ENCODE data around the gene KCNJ1.
A peak's percentile ranks its signal among the peaks of the same experiment; 100 is the strongest.

KCNJ1 gene

DNA sequence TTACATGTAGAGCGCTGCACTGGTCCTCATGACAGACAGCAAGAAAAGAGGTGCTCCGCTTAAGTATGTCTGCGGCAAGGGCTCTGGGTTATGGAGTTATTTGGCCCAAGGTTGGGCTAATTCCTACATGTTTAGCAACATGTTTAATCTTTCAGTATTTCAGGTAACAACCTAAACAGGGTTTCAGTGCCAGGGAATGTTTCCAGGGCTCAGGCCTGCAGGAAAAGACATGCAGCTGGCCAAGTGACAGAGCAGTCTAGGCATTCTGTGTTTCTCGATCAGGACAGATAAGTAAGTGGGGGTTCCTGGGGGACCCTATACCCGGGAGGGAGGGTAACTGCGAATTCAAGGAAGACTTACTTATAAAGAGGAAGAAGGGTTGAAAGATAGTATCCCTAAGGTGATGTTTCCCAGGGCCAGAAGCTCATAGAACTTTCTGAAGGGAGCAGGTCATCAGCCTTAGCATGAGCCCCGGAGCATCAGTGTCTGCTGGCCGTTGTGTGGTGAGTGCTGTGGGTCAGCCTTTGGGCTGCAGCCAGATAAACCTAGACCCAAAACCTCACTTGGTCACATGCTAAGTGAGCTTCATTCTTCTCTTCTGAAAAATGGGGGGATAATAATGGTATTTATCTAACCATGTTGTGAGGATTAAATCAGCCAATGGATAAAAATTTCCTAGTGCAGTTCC lies 42.5 kb upstream of the KCNJ1 start:
- Histone ChIP-seq H3K4me2 (peak overlapping the region; percentile 79; the same call in 1 of the 2 replicates), H3K4me3 (no peak overlapping the region), H3K27ac (no peak overlapping the region)

DNA sequence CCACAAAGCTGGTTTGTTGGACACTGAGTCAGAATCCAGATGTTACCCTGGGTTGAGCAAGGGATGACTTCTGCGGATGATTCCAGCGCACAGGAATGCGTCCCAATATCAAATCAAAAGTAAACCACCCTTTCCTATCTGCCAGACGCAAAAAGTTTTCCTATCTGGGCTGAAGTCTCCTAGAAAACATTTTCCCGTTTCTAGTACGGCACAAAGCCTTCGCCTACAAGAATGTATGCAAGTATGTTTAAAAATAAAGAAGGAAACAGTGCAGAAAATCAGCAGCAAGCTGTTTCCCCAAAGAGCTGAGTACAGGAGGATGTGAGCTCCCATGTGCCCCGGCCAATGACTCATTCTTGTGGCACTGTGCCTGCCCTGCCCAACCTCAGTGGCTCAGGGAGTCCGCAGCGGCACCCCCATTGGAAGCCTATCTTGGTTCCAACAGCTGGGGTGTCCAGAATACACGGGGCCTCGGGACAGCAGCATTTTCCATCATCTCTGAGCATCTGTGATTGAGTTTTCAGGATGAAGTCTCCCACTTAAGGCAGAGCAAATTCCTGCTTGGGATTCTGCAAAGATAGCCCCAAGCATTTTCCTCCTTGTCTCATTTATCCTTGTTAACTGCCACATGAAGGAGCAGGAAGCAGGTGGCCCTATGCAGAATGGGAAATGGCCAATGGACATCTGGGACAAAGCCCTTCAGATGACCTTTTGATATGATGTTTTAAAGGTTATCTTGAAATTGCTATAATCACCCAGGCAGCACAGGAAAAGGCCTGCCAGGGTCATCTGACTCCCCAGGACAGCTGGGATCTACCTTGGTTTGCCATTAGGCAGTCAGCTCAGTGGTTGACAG lies 41.5 kb upstream of the KCNJ1 start:
- TF ChIP-seq Cebpa-rat (IDR thresholded peaks at IDR 0.05) = no peak
- H3K9ac ChIP-seq = no peak overlapping the region
- peaks cover 10% of the 10 kb centered on the region; the same call in 1 of the 2 replicates for H3K9me3 ChIP-seq
- H3K4me1 ChIP-seq = peaks cover 58% of the 10 kb centered on the region
- H3K27me3 ChIP-seq = no peaks in the 10 kb centered on the region
- no peak overlapping the region for H3K4me3 ChIP-seq
- no peaks in the 10 kb centered on the region for H3K36me3 ChIP-seq
- no peak overlapping the region for H3K27ac ChIP-seq
- no peaks in the 10 kb centered on the region for H4K20me1 ChIP-seq
- H3K4me2 ChIP-seq = peak overlapping the region; percentile 79

More for the DNA sequence above, 42.5 kb upstream of the KCNJ1 start:
- Histone ChIP-seq H3K9me3 (peaks cover 10% of the 10 kb centered on the region; the same call in 1 of the 2 replicates), H3K4me1 (peaks cover 48% of the 10 kb centered on the region), H4K20me1 (no peaks in the 10 kb centered on the region), H3K27me3 (no peaks in the 10 kb centered on the region), H3K36me3 (no peaks in the 10 kb centered on the region), H3K9ac (no peak overlapping the region)
- TF ChIP-seq Cebpa-rat (IDR thresholded peaks at IDR 0.05) = no peak

DNA sequence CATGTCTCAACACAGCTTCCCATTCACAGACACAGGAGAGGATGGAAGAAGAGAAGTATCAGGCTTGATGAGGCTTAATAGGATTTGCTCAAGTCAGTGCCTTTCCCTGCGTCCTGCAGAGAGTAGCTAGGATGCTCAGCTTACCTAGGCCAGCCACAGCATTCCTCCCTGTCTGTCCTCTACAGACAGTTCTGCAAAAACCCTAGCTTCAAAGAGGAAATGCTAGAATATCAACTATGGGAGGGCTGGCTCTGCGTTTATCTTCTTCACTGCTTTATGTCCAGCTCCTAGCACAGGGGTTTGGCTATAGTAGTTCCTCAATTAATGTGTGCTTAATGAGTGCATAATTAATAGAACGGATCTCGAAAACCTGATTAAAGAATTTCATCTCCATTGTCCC lies 40.5 kb upstream of the KCNJ1 start:
- no peaks in the 10 kb centered on the region for H3K36me3 ChIP-seq
- no peak for TF ChIP-seq Cebpa-rat (IDR thresholded peaks at IDR 0.05)
- peaks cover 68% of the 10 kb centered on the region for H3K4me1 ChIP-seq
- H3K9ac ChIP-seq = no peak overlapping the region
- no peaks in the 10 kb centered on the region for H3K27me3 ChIP-seq
- H3K9me3 ChIP-seq = peaks cover 10% of the 10 kb centered on the region; the same call in 1 of the 2 replicates
- no peak overlapping the region for H3K27ac ChIP-seq
- peak overlapping the region; percentile 79 for H3K4me2 ChIP-seq
- H4K20me1 ChIP-seq = no peaks in the 10 kb centered on the region
- H3K4me3 ChIP-seq = no peak overlapping the region

DNA sequence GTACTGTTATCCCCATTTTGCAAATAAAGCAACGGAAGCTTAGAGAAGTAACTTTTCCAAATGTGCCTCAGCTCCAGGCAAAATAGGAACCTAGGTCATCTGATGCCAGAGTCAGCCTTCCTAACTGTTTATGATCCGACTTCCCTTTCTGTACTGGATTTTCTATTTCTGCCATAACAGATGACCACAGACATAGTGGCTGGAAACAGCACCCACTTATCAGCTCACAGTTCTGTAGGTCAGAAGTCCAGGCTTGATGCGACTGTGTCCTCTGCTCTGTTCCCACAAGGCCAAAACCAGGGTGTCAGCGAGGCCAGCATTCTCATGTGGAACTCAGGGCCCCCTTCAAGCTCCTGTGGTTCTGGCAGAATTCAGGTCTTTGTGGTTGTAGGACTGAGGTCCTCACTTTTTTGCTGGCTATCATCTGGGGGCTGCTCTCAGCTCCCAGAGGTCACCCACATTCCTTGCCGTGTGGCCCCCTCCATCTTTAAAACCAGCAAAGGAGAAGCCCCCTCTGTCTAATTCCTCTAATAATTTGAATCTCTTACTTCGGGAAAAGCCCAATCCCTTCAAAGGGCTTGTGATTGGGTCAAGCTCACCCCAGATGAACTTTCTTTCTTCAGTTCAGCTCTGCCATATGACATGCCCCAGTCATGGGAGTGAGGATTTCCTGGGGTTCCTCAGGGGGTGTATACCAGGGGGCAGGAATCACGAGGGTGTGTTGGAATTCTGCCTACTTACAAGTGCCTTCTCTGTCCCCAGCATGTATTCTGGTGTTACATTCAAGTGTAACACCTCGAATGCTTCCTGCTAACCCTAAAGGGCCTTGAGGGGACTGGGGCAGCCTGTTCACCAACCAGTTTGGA lies 39.3 kb upstream of the KCNJ1 start:
- Histone ChIP-seq H3K9ac (no peak overlapping the region; the same call in 1 of the 2 replicates), H3K36me3 (no peaks in the 10 kb centered on the region), H3K27me3 (no peaks in the 10 kb centered on the region), H3K4me1 (peaks cover 74% of the 10 kb centered on the region), H3K4me2 (peak overlapping the region; percentile 78), H3K27ac (0 out of 2 replicates have a peak overlapping the region, but pooled peaks have one; percentile 8), H3K4me3 (peak overlapping the region; percentile 65), H4K20me1 (no peaks in the 10 kb centered on the region), H3K9me3 (peaks cover 5% of the 10 kb centered on the region; the same call in 1 of the 2 replicates)
- TF ChIP-seq Cebpa-rat (IDR thresholded peaks at IDR 0.05) = no peak

DNA sequence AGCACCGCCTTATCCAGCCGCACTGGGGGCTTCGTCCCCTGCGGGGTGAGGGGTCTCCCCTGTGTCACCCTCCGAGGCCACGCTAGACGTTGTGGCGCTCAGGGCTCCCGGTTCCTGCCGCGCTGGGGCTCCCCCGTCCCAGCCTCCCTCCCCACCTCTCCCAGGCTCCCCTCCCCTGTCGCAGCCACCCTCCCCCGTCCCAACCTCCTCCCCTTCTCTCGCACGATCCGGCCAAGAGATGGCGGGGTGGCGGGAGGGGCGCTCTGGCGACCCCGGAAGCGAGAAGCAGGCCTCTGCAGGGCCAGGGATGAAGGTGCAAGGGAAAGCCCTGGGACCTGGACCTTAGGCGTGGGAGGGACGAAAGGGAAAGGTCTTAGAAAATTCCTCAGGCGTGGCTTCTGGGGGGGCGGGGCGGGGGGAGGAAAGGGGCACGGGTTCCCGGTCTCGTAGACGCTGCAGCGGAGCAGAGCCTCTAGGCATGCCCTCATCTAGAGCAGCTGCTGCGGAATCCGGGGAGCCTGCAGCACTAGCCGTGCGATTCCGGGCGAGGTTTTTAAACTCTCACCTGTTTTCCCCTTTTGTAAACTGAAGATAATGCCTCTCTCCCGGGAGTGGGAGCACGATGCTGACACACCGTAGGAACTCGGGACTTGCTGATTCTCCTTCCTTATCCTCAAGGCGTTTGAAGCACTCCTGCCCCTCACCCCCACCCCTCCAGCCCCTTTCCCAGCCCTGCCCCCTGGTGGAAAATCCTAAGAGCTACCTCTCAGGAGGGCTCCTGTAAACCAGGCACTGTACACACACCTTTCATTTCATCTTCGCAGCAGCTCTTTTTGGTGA lies 38.5 kb upstream of the KCNJ1 start:
- no peak overlapping the region for H3K27ac ChIP-seq
- H3K4me3 ChIP-seq = peak overlapping the region; percentile 65
- H3K9ac ChIP-seq = no peak overlapping the region
- no peaks in the 10 kb centered on the region for H3K9me3 ChIP-seq
- H3K27me3 ChIP-seq = no peaks in the 10 kb centered on the region
- H3K4me2 ChIP-seq = peak overlapping the region; percentile 78
- no peak for TF ChIP-seq Cebpa-rat (IDR thresholded peaks at IDR 0.05)
- no peaks in the 10 kb centered on the region for H3K36me3 ChIP-seq
- H4K20me1 ChIP-seq = no peaks in the 10 kb centered on the region
- H3K4me1 ChIP-seq = peaks cover 76% of the 10 kb centered on the region

DNA sequence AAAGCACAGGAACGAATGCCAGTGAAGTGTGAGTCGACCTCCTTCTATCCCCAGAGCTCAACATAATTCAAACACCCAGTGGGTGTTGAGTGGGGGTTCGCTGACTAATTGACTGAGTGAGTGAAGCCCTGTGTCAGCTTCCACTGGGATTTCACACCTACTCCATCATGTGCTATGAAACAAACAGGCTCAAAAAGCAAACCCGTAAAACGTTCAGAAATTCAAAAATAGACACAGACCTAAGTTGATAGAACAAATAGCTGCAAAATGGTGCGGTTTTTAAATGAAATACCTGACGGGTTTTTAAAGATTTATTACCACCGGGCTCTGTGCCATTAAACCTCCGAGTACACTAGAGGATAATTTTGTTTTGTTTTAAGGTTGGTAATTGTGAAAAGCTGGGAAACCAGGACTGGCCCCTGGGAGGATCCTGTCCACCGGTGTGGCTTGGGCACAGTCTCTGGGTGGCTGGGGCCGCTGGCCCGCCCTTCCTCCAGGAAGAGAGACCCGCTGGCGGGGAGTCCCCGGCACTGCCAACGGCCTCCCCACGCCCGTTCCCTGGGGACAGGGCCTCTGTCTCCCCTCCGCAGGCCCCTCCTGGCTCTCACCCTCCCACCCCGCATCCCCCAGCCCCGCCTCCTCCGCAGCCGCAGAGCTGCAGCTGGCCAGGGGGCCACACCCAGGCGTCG lies 37.7 kb upstream of the KCNJ1 start:
- peaks cover 76% of the 10 kb centered on the region for H3K4me1 ChIP-seq
- H4K20me1 ChIP-seq = no peaks in the 10 kb centered on the region
- H3K9ac ChIP-seq = no peak overlapping the region
- TF ChIP-seq Cebpa-rat (IDR thresholded peaks at IDR 0.05) = no peak
- H3K9me3 ChIP-seq = no peaks in the 10 kb centered on the region
- no peaks in the 10 kb centered on the region for H3K27me3 ChIP-seq
- H3K4me2 ChIP-seq = peak overlapping the region; percentile 78
- peak overlapping the region; percentile 65 for H3K4me3 ChIP-seq
- no peak overlapping the region for H3K27ac ChIP-seq
- H3K36me3 ChIP-seq = no peaks in the 10 kb centered on the region

DNA sequence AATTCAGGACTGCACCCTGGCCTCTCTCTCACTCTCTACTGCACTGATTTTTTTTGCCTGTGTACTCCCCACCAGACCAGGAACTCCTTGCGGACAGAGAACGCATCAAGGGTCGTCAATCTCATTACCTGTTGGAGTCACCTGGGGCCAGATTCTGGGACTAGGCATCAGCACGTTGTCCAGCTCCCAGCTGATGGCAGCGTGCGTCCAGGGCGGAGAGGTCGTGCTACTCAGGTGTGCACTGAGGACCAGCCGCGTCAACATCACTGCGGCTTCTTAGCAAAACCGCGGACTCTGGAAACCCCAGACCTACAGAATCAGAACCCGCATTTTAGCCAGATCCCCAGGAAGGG lies 37.2 kb upstream of the KCNJ1 start:
- Histone ChIP-seq H3K27ac (no peak overlapping the region), H3K4me1 (peaks cover 72% of the 10 kb centered on the region), H4K20me1 (no peaks in the 10 kb centered on the region), H3K36me3 (no peaks in the 10 kb centered on the region), H3K4me3 (peak overlapping the region; percentile 65), H3K27me3 (no peaks in the 10 kb centered on the region), H3K9me3 (no peaks in the 10 kb centered on the region), H3K4me2 (peak overlapping the region; percentile 78), H3K9ac (no peak overlapping the region; the same call in 1 of the 2 replicates)
- TF ChIP-seq Cebpa-rat (IDR thresholded peaks at IDR 0.05) = no peak

DNA sequence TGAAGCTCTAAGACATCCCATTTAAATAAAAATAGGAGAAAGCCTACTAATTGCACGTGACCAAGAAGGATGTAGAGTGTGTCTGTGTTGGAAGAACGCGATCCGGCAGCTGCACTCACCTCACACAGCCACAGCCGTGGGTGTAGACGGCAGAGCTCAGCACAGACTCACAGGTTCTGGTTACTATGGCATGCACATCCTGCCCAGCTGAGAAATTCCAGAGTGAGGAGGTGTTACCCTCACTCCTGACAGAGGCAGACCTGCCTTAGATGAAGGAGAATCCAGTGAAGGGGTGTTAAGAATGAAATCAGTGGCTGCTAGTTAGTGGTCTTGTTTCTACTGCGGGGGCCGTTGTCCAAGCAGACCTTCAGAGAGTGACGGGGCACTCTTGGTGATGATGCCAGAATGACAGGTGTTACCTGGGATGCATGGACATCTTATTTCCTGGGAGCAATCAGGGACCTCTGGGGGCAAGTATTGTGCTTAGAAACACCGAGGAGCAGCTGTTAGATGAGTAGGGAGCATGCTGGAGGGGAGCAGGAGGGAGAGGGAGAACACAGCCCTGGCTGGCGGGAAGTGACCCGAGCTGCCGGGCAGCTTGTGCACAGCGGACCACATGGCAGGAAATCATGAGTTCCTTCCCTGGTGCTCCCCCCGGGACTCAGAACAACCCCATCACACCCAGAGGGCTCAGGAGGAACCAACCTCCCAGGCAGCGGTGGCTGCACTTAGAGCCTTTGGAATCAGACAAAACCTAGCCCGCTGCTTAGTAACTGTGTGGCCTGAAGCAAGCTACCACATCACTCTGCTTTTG lies 36.4 kb upstream of the KCNJ1 start:
- Histone ChIP-seq H3K9ac (no peak overlapping the region), H3K36me3 (no peaks in the 10 kb centered on the region), H4K20me1 (no peaks in the 10 kb centered on the region), H3K4me2 (peak overlapping the region; percentile 78), H3K4me1 (peaks cover 64% of the 10 kb centered on the region), H3K9me3 (no peaks in the 10 kb centered on the region), H3K27ac (no peak overlapping the region), H3K4me3 (peak overlapping the region; percentile 65; the same call in 1 of the 2 replicates), H3K27me3 (no peaks in the 10 kb centered on the region)
- TF ChIP-seq Cebpa-rat (IDR thresholded peaks at IDR 0.05) = no peak

All from BLaER1 (cell line).